RPMI7951 (cell line): Measurements from ENCODE around the gene ATF3. TPM values are rescaled to one million over a fixed set of nuclear protein-coding genes. Genes with fewer than 3 reads are reported as not detected.
A peak's percentile ranks its signal among the peaks of the same experiment; 100 is the strongest.
"Not testable (repeated sequence)": the region's sequence is repeated elsewhere in the genome, so short reads cannot be mapped to it uniquely, and the experiment has no call there.

ENCODE experiments used
- DNase-seq: peaks from one replicate; pipeline ENCODE4 v3.0.0-alpha.2; 2012; ENCODE audit warnings: low read depth
- total RNA-seq: library from RNA; depleted of rRNA; stranded (reverse); fragments of >200 nt; shearing (Covaris generic); gene quantifications from 2 replicates; pipeline ENCODE4 v1.2.3, GENCODE V29; 2014

Gene ATF3
- total RNA-seq, 1 experiment from 2014 or later, result 1.4 TPM

DNA sequence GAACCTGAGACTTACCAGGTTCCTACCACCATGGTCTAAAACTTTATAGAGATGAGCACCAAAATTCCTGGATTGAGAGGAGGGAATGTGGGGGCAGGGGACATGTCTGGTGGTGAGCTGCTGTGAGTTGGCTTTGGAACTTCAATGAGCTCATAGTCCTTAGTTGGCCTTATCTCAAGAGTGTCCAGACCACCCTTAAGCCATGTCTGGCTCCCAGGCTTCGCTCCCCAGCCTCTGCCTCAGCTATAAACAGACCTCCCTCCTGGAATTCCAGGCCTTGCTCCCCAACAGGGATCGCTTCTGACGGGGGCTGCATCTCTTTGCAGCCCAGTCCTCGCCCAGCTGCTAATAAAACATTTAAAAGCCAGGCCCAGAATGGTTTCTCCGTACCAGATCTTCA is 19.5 kb downstream of the ATF3 start:
- DNase-seq, result no peak

DNA sequence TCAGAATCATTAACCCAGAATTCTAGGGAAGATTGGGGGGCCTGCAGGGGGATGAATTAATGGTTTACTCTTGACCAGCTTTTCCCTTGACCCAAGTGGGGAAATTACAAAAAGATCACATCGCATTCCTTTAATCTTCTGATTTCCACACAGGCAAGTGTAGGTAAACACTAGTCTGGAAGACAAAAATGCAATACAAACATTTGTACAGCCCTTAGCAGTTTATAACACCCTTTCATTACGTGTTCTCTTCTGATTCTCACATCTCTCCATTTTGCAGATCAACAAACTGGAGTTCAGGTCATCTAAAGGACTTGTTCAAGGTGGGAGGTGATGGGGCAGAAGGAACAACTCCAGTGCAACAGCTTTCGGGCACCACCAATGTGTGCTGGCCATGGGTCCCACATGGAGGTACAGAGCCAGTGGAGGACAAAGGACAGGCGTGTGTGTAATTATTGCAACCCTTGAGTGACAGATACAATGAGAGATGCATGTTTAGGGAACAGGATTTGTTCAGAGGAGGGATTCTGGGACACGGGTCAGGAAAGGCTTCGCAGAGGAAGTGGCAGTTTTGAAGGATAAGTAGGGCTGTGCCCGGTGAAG is 20.4 kb downstream of the ATF3 start:
- no peak for DNase-seq

DNA sequence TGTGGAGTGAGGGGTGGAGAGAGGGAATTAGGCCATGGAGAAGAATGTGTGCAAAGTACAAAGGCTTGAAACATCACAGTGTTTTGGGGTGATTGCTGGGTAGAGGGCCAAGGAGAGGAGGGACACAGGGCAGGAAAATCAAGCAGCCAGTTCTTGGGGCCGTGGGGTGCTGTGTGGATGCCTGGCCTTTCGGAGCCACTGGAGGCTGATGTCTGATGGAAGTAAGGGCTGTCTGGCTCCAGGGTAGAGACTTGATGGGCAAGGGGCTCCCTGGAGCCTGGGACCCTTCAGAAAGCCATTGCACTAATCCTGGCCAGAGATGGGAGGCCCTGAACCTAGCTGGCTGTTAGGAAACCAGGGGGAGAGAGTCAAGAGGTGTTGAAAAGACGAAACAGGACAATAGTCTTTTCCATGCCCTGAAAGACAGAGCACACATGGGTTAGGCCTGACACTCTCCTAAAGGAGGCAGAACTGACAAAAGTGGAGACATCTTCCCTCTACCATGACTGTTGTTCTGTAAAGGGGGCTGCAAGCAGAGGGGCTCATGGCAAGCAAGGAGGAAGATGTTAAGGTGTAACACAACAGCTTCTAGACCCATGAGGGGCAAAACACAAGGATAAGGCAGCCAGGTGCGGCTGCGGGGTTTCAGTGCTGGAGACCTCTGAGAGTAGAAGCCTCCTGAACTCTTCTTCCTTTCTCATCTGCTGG is 21.0 kb downstream of the ATF3 start:
- no peak for DNase-seq

DNA sequence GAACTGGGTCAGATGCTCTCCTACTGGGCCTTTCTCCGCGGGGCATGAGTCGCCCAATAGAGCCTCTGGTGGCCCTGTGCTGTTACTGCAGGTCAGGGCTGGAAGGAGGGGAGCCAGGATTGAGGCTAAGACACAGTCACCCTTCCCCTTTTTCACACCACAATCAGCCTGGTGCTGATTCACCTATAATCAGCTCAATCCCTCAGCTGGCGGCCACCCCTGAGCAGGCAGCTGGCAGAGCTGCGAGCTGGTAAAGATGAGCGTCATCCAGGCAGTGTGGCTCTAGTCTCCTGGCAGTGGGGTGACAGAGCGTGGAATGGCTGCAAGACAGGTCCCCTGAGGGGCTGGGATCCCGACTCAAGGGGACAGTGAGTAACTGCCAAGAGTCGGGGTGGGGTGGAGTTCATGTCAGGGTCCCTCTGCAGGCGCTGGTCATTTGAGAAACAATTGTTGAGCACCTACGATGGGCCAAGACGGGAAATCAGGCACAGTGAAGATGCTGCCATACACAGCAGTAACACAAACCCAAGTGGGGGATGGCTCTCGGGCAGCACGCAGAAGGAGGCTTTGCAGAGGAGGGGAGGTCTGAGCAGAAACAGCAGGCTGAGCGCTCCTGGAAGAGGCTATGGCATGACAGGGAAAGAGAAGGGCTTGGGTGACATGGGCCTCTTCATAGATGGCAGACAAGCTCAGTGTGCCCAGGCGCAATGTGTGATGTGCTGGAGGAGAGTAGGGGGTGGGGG is 21.8 kb downstream of the ATF3 start:
- DNase-seq, result peak; percentile 59

DNA sequence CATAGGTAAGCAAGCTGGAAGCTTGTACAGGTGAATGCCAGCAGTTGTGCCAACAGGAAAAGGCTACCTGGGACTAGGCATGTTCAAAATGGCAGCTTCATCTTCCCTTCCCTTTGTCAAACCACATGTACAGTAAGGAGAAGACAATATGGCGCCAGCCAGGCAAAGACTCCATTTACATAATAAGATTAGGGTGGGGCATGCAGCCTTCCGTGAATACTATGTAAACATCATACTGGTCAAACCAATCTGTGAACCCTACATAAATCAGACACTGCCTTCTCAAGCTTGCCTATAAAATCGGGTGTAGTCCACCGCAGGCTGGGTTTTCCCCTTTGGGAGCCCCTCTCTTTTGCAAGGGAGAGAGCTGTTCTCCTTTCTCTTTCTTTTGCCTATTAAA is 24.6 kb downstream of the ATF3 start:
- no peak for DNase-seq

DNA sequence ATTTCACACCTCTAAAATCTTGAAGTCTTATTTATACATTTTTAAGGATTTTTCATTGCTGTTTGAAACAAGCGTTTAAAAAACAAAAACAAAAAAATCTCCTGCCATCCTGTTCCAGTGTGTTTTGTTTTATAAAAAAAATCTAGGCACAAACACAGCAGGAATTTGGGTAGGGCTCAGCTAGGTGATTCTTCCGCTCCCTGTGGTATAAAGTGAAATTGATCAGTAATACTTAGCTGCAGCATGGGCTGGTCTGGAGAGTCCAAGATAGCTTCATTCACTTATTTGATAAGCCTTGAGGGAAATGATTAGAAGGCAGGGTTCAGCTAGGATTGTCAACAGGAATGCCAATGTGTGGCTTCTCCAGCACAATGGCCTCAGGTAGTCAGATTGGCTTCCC is 25.7 kb downstream of the ATF3 start:
- no peak for DNase-seq

DNA sequence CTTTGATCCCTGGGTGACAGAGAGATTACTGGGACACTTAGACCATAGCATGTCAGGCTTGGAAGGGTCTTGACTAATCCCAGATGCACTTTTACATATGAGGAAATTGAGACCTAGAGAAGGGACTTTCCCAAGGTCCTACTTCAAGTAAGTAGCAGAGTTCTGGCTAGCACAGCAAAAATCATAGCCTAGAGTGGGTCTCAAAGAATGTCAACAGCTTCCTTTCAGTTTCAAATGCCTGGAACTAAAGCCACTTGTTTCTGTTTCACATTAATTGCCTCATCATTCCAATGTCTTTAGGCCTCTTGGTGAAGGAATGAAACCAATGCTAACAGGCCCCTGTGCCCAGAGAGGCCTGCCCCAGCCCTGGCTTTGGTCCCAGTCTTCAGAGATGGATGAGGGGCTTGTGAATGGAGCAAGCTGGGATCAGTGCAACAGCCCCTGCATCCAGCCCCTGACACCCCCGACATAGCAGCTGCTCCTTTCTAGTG is 26.6 kb downstream of the ATF3 start:
- DNase-seq, result peak; percentile 57

DNA sequence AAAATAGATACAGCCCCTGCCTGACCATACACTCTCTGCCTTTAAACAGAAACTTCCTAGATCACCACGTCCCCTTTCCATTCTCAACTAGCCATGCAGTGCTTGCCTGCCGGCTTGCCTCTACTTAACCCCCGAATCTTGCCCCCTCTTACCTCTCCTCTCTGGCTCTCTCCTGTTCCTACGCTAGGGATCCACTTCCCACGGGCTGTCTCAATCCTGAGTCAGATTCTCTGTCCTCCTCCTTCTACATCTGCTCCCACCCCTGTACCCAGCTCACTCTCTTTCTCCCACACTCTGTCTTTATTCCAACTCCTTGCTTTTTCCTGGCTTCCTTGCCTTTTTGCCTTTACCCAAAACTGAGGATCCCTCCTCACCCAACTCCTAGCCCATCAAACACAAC is 29.3 kb downstream of the ATF3 start:
- DNase-seq, result no peak

DNA sequence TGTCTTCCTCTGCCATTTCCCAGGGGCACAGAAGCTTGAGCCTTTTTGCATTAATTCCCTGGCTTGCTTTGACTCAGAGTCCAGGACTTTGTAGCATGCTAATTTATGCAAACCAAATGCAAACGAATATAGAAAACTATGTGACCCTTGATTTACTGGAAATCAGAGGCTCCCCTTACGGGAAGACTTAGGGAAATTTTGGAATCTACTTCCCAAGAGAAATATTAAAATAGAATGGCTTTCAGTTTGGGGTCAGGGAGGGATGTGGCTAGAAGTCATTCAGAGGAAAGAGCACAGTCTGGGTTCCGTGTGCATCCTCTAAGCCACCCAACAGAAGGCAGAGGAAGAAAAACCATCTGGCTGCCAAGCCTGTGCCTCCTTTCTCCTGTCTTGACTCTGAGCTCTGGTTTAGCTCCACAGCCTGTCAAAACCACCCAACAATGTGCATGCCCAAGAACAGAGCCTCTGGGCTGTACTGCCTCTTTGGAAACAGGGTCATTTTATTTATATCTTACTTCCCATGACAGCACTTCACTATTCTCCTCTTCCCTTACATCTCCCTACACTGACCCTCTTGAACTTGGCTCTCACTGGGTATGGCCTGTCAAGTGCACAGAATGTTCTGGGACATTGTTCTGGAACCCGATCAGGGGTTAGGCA is 30.1 kb downstream of the ATF3 start:
- DNase-seq, result no peak

DNA sequence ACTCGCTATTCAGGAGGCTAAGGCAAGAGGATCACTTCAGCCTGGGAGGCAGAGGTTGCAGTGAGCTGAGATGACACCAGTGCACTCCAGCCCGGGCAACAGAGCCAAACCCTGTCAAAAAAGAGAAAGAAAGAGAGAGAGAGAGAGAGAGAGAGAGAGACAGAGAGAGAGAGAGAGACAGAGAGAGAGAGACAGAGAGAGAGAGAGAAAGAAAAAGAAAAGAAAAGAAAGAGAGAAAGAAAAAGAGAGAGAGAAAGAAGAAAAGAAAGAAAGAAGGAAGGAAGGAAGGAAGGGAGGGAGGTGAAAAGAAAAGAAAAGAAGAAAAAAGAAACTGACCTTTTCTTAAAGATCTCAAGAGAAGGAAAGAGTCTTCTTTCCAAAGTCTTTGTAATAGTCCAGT is 31.0 kb downstream of the ATF3 start:
- not testable (repeated sequence) for DNase-seq

DNA sequence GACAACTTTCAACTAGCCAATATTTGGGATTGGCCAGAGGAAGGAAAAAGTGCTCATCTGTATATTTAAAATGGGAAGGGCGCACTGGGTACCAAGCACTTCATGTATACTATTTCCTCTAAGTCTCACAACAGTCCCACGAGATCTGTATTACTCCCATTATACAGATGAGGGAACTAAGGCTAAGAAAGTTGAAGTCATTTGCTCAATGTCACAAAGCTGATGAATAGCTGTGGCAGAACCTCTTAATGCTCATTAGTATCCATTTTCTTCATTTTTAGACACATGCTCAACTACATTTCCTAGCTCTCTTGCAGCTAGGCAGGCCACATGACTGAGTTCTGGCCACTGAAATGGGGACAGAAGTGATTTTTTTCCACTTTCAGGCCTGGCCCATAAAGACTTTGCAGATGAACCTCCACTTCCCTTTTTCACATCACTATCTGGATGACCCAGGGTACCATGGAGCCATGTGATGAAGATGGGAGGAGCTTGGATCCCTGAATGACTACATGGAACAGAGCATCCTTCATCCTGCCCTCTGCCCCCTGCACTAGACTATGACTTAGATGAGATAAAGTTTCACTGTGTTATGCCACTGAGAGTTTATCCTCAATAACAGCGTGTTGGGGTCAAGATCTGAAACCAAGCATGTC is 31.8 kb downstream of the ATF3 start:
- DNase-seq, result no peak

DNA sequence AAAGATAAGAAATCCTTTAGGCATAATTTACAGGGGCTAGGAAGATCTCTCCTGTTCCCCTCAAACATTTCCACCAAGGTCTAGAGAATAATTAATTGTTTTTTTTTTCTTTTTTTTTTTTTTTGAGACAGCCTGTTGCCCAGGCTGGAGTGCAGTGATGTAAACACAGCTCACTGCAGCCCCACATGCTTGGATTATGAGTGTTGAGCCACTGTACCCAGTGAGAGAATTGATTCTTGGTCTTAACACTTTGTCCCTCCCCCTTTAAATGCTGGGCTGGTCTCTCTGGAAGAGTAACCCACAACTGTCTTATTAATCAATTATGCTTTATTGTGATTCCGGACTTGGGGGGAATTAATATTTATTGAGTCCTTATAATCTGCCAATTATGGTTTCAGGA is 33.4 kb downstream of the ATF3 start:
- no peak for DNase-seq

DNA sequence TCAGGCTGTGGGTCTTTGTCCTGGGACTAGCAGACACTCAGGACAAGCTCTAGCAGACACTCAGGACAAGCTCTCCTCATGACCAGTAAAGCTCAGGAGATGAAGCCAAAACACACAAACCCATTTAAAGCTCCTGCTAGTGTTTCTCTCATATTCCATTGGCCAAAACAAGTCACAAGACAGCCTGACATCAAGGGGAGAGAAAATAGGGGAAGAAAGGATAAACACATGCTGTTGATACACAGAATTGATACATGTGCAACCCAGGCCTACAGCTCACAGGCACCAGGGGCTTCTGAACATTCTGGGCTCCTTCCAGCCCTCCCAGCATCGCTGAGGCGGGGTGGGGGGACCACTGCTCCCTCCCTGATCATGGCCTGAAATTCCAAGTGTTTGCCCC is 35.3 kb downstream of the ATF3 start:
- no peak for DNase-seq

DNA sequence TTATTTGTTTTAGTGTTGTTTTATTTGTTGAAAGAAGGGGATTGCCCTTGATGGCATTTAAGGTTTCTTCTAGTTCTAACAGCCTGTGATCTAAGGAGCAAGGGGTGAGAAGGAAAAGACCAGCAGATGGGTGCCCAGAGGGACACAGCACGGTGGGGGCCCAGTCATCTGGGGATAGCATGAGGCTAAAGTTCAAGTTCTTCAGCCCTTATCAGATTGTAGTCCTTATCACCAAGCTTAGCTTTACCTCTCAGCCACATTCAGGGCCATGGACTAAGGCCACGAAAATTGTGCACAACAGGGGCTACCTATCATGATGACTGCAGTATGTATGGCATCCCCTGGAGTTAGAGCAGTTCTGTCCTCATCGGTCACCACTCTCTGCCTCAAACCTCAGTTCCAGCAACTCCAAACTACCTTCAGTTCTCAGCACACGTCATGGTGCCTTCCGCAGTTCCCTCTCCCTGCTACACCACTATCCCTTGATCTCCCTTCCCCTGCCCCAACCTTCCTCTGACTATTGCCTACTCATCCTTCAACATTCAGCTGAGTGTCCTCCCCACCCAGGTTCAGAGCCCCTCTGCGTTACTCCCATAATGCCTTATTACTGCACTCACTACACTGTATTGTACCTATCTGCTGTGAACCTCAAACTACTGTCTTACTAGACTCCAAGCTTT is 36.4 kb downstream of the ATF3 start:
- no peak for DNase-seq

DNA sequence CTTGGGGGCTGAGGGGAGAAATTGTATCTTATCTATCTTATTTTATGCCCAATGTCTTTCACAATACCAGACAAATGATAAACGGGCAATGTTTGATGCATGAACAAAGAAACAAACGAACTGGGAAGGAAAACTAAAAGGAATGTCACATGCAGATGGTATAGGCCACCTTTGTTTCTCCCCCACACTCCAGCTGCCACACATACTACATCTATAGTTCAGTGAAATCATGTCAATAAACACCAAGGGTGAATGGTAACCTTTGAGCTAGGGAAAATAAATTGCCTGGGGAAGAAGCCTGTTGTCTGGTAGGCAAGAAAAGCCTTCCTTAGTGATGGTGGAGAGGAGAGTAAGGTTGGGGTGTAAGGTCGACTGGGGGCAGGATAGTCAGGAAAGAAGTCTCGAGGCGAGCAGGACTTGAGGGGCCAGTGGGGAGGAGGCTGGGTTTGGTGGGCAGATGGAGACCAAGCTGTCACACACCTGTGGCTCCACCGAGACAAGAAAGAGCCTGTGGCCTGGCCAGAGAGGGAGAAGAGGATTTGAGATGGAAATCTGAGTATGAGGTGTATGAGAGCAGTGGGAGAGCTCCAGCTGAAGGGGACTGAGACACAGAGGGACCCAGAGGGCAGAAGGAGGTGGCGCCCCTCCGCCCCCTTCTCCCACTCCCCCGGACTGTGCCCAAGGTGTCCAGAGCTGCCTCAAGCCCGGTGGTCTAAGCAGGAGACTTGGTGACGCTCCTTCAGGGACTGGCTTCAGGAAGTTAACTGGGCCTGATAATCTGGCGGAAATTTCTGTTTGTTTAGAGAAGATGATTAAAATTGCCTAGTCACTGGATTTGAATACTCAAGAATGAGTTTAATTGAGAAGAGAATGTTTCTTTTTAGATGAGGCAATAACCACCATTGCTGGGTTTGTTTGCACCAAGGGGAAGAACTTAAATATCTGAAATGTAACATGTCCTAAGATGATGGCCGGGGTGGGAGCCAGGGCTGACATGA is 37.3 kb downstream of the ATF3 start:
- no peak for DNase-seq

DNA sequence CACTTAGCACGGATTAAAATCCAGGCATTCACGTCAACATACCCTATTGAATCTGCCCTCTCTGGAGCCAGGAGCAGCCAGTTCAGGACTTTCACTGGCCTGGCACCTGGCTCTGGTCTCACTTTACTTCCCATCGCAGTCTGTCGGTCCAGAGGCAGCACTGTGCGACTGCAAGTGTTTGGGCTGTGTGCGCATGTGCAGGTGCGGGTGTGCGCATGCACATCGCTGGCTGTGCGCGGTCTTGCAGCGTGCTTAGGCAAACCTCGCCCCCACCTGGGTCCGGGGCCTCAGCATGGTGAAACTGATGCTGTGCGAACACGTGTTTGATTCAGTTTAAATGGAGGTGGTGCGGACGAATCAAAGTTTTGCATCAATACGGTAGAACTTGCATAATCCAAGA is 38.0 kb downstream of the ATF3 start:
- DNase-seq, result no peak

DNA sequence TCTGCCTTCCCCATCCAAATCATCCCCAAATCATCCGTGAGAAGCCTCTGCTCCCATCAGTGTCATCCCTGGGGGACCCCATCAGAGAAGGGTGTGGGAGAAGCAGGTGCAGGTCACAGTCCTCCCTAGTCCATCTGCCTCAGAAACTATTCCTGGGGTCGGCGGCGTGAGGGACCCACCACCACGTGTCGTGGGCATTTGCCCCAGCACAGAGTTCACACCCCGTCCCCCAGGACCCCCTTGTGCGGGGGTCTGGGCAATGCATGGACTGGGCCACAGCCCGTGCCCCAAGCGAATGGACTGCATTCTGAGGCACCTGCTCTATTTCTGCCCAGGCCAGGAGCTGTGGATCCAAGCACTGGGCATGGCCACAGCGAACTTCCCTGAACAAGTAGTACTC is 38.4 kb downstream of the ATF3 start:
- no peak for DNase-seq

DNA sequence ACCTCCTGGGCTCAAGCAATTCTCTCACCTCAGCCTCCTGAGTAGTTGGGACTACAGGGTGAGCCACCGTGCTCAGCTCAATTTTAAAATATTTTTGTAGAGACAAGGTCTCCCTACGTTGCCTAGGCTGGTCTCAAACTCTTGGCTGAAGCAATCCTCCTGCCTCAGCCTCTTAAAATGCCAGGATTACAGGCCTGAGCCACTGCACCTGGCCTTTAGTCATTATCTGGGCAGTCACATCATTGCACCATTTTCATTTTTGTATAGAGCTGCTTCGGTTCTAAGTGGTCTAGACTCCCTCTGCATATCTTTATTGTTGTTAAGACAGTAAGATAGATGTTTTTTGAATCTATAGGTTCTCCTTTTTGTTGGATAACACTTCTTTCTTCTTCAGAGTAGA is 39.9 kb downstream of the ATF3 start:
- no peak for DNase-seq

DNA sequence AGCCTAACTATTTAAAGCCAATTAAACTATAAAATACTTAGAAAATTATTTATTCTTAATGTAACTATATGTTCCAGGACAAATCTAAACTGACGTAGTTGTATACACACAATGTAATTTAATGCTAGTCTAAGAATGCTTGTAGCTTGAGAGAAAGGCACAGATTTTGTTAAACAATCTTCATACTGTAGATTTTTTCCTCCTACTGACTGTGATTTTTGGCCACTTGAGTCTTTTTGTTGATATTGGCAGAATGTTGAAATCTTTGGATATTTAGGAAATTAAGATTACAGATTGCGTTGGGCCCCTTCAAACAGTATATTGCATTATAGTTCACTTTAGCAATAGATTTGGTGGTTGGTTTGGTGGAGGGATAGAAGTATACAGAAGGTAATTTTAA is 40.5 kb downstream of the ATF3 start:
- DNase-seq, result no peak

DNA sequence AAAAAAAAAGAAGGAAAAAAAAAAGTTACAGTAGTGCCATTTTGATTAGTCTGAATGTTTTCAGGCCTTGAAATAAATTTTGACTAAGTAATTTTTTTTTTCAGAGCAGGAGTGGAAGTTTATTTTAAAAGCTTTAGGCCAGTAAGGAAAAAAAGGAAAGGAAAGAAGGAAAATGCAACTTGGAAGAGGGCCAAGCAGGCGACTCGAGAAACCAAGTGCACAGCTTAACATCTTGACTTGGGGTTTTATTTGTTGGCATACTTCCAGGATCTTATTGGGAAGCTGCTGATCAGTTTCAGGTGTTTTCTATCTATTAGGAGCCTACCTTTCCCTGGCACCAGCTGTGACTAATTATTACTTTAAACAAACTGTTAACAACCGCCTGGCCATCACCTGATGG is 41.7 kb downstream of the ATF3 start:
- DNase-seq, result no peak
